ENCODE data around the gene HTR4. TPM values are rescaled to one million over a fixed set of nuclear protein-coding genes. Genes with fewer than 3 reads are reported as not detected.

The HTR4 gene
- total and polyA plus RNA-seq, 2 donors (not counting 3 experiments of a cell fraction or from before 2014, with no cell fraction given): not detected

- FAIRE-seq: no peak
- CTCF ChIA-PET: no interaction called here
Measured at GRCh38 chr5:148653291-148653835, 964 bp downstream of the HTR4 start.

More at GRCh38 chr5:148653291-148653835, 964 bp downstream of the HTR4 start:
- no peak overlapping the region for H2AFZ ChIP-seq (ENCODE audit: low read depth, low read length)
- POLR2A ChIA-PET: no interaction called here
- DNase-seq (ENCODE audit: low read depth, low spot score): no peak
- no peak overlapping the region for H3K9ac ChIP-seq (replicated peaks; ENCODE audit: extremely low read depth, insufficient read depth, low read length)
- no peaks in the 10 kb centered on the region for H3K79me2 ChIP-seq (ENCODE audit: control insufficient read depth, insufficient read depth, low read length)
- peaks cover 2% of the 10 kb centered on the region for H4K20me1 ChIP-seq (replicated peaks; ENCODE audit: control insufficient read depth, extremely low read depth, insufficient read depth, low read length)
- H3K9me1 ChIP-seq (replicated peaks; ENCODE audit: control insufficient read depth, extremely low read depth, insufficient read depth, low read length): no peaks in the 10 kb centered on the region
- H3K4me1 ChIP-seq (ENCODE audit: control insufficient read depth, extremely low read depth, insufficient read depth, low read length): no peaks in the 10 kb centered on the region
- no peaks in the 10 kb centered on the region for H3K36me3 ChIP-seq (ENCODE audit: control insufficient read depth in 2 of 2, extremely low read depth in 1 of 2, insufficient read depth in 2 of 2, low read length in 2 of 2)
- H3K9me3 ChIP-seq (replicated peaks; ENCODE audit: control insufficient read depth, insufficient read depth, low read length): no peaks in the 10 kb centered on the region
- dilution Hi-C loops (cut with MboI; ENCODE audit: extremely low pct_ligation_motif_present, low sequenced_read_pairs) (no loop called here), intact Hi-C loops (cut with micrococcal nuclease) (no loop called here)
- no TSS peak for BruUV-seq (replicated peaks)
- TF ChIP-seq POLR2A (IDR thresholded peaks at IDR 0.05; ENCODE audit: low read depth, low read length) (no peak), CTCF (IDR thresholded peaks at IDR 0.05; ENCODE audit: extremely low read depth in 1 of 2, insufficient read depth in 1 of 2, low read depth in 1 of 2, low read length in 2 of 2) (no peak), EZH2 (IDR thresholded peaks at IDR 0.05; ENCODE audit: borderline replicate concordance, low read depth, low read length, severe bottlenecking) (no peak), FOS (IDR thresholded peaks at IDR 0.05; ENCODE audit: borderline replicate concordance, insufficient read depth, low read length) (no peak), POLR2AphosphoS5 (IDR thresholded peaks at IDR 0.05; ENCODE audit: insufficient read depth, low read depth, low read length) (no peak), GATA2 (IDR thresholded peaks at IDR 0.05; ENCODE audit: insufficient read depth, insufficient read length, low read depth, low read length) (no peak), MAX (IDR thresholded peaks at IDR 0.05; ENCODE audit: insufficient read depth, insufficient read length) (no peak), MYC (IDR thresholded peaks at IDR 0.05; ENCODE audit: low read depth, low read length) (no peak), JUN (IDR thresholded peaks at IDR 0.05; ENCODE audit: borderline replicate concordance, insufficient read depth, insufficient read length, low read depth) (no peak)
- no peak overlapping the region for H3K4me2 ChIP-seq (ENCODE audit: insufficient read depth, low read length)
- no peak overlapping the region for H3K27ac ChIP-seq (ENCODE audit: insufficient read depth, low read depth, low read length)
- peaks cover 41 to 55% of the 10 kb centered on the region in 2 experiments for H3K27me3 ChIP-seq (ENCODE audit: control insufficient read depth in 2 of 2, insufficient read depth in 2 of 2, low read length in 2 of 2)
- H3K4me3 ChIP-seq (replicated peaks in 1 of 3; ENCODE audit: insufficient read depth in 1 of 3, low read depth in 1 of 3, low read length in 3 of 3): no peak overlapping the region
